Cardiac muscle cell (in vitro differentiated cells and primary cell): Measurements from ENCODE around the gene SSR3. TPM values are rescaled to one million over a fixed set of nuclear protein-coding genes. Genes with fewer than 3 reads are reported as not detected.

Source experiments
- DNase-seq, 2 donors: peaks; one replicate each; pipeline versions ENCODE4 v3.0.0 to v3.0.0-alpha.2; 2010 to 2017; ENCODE audit warnings: low read depth in 1 of 2, low spot score in 1 of 2
- H3K27ac ChIP-seq: fragments of 200-600 bp; sonication (generic); 2 replicates; pipeline ENCODE4 v1.5.1; 2016
- H3K27me3 ChIP-seq: fragments of 200-600 bp; sonication (generic); 2 replicates; pipeline ENCODE4 v1.6.0; 2016; ENCODE audit warnings: control low read depth
- H3K36me3 ChIP-seq: fragments of 200-600 bp; sonication (generic); 2 replicates; pipeline ENCODE4 v1.5.1; 2016; ENCODE audit warnings: control low read depth
- H3K4me1 ChIP-seq: fragments of 200-600 bp; sonication (generic); 2 replicates; pipeline ENCODE4 v1.8.1; 2017; ENCODE audit warnings: low read depth, mild to moderate bottlenecking, mixed run types
- H3K4me3 ChIP-seq: fragments of 200-600 bp; sonication (generic); 2 replicates; pipeline ENCODE4 v1.5.1; 2016; ENCODE audit warnings: mild to moderate bottlenecking
- H3K9me3 ChIP-seq: fragments of 200-600 bp; sonication (generic); 2 replicates; pipeline ENCODE4 v1.5.1; 2017; ENCODE audit warnings: low read depth, mild to moderate bottlenecking, control low read depth
- CTCF ChIP-seq: IDR thresholded peaks from 2 replicates; pipeline ENCODE4 v1.5.1; 2012; ENCODE audit warnings: low read depth, mild to moderate bottlenecking, low read length
- polyA plus RNA-seq: library from polyadenylated mRNA; unstranded; fragments of >200 nt; fragmentation: Nextera tagmentation; extraction: Ambion mirVana; gene quantifications from 2 replicates; pipeline ENCODE4 v1.2.1, GENCODE V29; 2016
- total RNA-seq: library from RNA; depleted of rRNA; stranded (reverse); fragments of >200 nt; gene quantifications from 2 replicates; pipeline ENCODE4 v1.2.3, GENCODE V29; 2016

Gene SSR3
- total and polyA plus RNA-seq, 2 experiments from 2014 or later = 143 to 202 TPM

- Histone ChIP-seq H3K9me3 (no peaks in the 10 kb centered on the region), H3K27me3 (no peaks in the 10 kb centered on the region), H3K4me3 (no peak overlapping the region), H3K4me1 (peaks cover 9% of the 10 kb centered on the region), H3K36me3 (no peaks in the 10 kb centered on the region), H3K27ac (no peak overlapping the region)
- TF ChIP-seq CTCF = no peak
- DNase-seq = no peak
Measured at GRCh38 chr3:156522673-156523072, 32.2 kb downstream of the SSR3 start.

- Histone ChIP-seq H3K9me3 (no peaks in the 10 kb centered on the region), H3K36me3 (no peaks in the 10 kb centered on the region), H3K4me1 (peaks cover 9% of the 10 kb centered on the region), H3K27ac (no peak overlapping the region), H3K4me3 (no peak overlapping the region), H3K27me3 (no peaks in the 10 kb centered on the region)
- DNase-seq = no peak
- no peak for TF ChIP-seq CTCF
Measured at GRCh38 chr3:156519758-156520162, 35.2 kb downstream of the SSR3 start.

- Histone ChIP-seq H3K9me3 (no peaks in the 10 kb centered on the region), H3K4me3 (no peak overlapping the region), H3K36me3 (no peaks in the 10 kb centered on the region), H3K27ac (no peak overlapping the region), H3K4me1 (peaks cover 9% of the 10 kb centered on the region), H3K27me3 (no peaks in the 10 kb centered on the region)
- no peak for TF ChIP-seq CTCF
- DNase-seq = no peak
Measured at GRCh38 chr3:156518726-156519125, 36.2 kb downstream of the SSR3 start.

- no peaks in the 10 kb centered on the region for H3K36me3 ChIP-seq
- DNase-seq = no peak
- no peak for TF ChIP-seq CTCF
- H3K9me3 ChIP-seq = no peaks in the 10 kb centered on the region
- H3K27ac ChIP-seq = no peak overlapping the region
- H3K4me3 ChIP-seq = no peak overlapping the region
- no peaks in the 10 kb centered on the region for H3K27me3 ChIP-seq
- peaks cover 9% of the 10 kb centered on the region for H3K4me1 ChIP-seq
Measured at GRCh38 chr3:156516961-156517360, 38.0 kb downstream of the SSR3 start.

- TF ChIP-seq CTCF = no peak
- H3K4me1 ChIP-seq = peaks cover 9% of the 10 kb centered on the region
- H3K9me3 ChIP-seq = no peaks in the 10 kb centered on the region
- peak in 1 of 2 donors; percentile 41 for DNase-seq
- no peak overlapping the region for H3K27ac ChIP-seq
- H3K4me3 ChIP-seq = no peak overlapping the region
- no peaks in the 10 kb centered on the region for H3K36me3 ChIP-seq
- H3K27me3 ChIP-seq = no peaks in the 10 kb centered on the region
Measured at GRCh38 chr3:156516284-156516683, 38.6 kb downstream of the SSR3 start.

GRCh38 chr3:156513619-156514018, 41.3 kb downstream of the SSR3 start:
- no peaks in the 10 kb centered on the region for H3K27me3 ChIP-seq
- H3K27ac ChIP-seq = no peak overlapping the region
- H3K9me3 ChIP-seq = no peaks in the 10 kb centered on the region
- peaks cover 2% of the 10 kb centered on the region for H3K4me1 ChIP-seq
- no peaks in the 10 kb centered on the region for H3K36me3 ChIP-seq
- H3K4me3 ChIP-seq = no peak overlapping the region
- TF ChIP-seq CTCF = no peak
- no peak for DNase-seq
